ENCODE data around the gene CEACAM8.

- TF ChIP-seq POU2F2 (IDR thresholded peaks at IDR 0.05; ENCODE audit: low read depth, low read length), result no peak
- TF ChIP-seq POLR2A (IDR thresholded peaks at IDR 0.05; ENCODE audit: low read depth, low read length), result no peak
Observed at GRCh38 chr19:42531313-42531712, 63.4 kb downstream of the CEACAM8 start.

All from GM12891 (cell line).